Measurements from ENCODE around the gene AKIRIN1. TPM values are rescaled to one million over a fixed set of nuclear protein-coding genes. Genes with fewer than 3 reads are reported as not detected.
"Not testable (repeated sequence)": the region's sequence is repeated elsewhere in the genome, so short reads cannot be mapped to it uniquely, and the experiment has no call there.

Gene AKIRIN1
- total RNA-seq, 1 donor: 35.1 TPM

- TF ChIP-seq CTCF (IDR thresholded peaks at IDR 0.05; ENCODE audit: extremely low read depth, low read depth, low read length): peak; percentile 17
- not testable (repeated sequence) for DNase-seq (ENCODE audit: insufficient read length, low spot score, missing footprints); H3K4me3 ChIP-seq (ENCODE audit: insufficient read depth, low read length); H3K79me2 ChIP-seq (ENCODE audit: insufficient read depth, low read length); H3K27me3 ChIP-seq (ENCODE audit: insufficient read depth, low read length); H3K36me3 ChIP-seq (ENCODE audit: insufficient read depth, low read length); H4K20me1 ChIP-seq (ENCODE audit: insufficient read depth, low read length); H3K9me3 ChIP-seq (ENCODE audit: low read depth, low read length); H3K27ac ChIP-seq (ENCODE audit: low read depth, low read length); H2AFZ ChIP-seq (ENCODE audit: low read length); H3K4me2 ChIP-seq (ENCODE audit: insufficient read depth, low read length)
- H3K4me1 ChIP-seq (ENCODE audit: insufficient read depth, low read length): peaks cover 15% of the 10 kb centered on the region
Observed at GRCh38 chr1:39051193-39051850, 60.2 kb downstream of the AKIRIN1 start.

GRCh38 chr1:39051956-39052355 is 60.9 kb downstream of the AKIRIN1 start:
- no peak overlapping the region for H3K4me2 ChIP-seq (ENCODE audit: insufficient read depth, low read length)
- no peaks in the 10 kb centered on the region for H4K20me1 ChIP-seq (ENCODE audit: insufficient read depth, low read length)
- H3K27me3 ChIP-seq (ENCODE audit: insufficient read depth, low read length): no peaks in the 10 kb centered on the region
- DNase-seq (ENCODE audit: insufficient read length, low spot score, missing footprints): no peak
- TF ChIP-seq CTCF (IDR thresholded peaks at IDR 0.05; ENCODE audit: extremely low read depth, low read depth, low read length): no peak
- H3K79me2 ChIP-seq (ENCODE audit: insufficient read depth, low read length): no peaks in the 10 kb centered on the region
- no peaks in the 10 kb centered on the region for H3K36me3 ChIP-seq (ENCODE audit: insufficient read depth, low read length)
- H3K4me1 ChIP-seq (ENCODE audit: insufficient read depth, low read length): peaks cover 9% of the 10 kb centered on the region
- H3K9me3 ChIP-seq (ENCODE audit: low read depth, low read length): no peaks in the 10 kb centered on the region
- H3K27ac ChIP-seq (ENCODE audit: low read depth, low read length): no peak overlapping the region
- H3K4me3 ChIP-seq (ENCODE audit: insufficient read depth, low read length): no peak overlapping the region
- no peak overlapping the region for H2AFZ ChIP-seq (ENCODE audit: low read length)

- not testable (repeated sequence) for H3K9me3 ChIP-seq (ENCODE audit: low read depth, low read length); H4K20me1 ChIP-seq (ENCODE audit: insufficient read depth, low read length); H3K4me3 ChIP-seq (ENCODE audit: insufficient read depth, low read length); H3K4me1 ChIP-seq (ENCODE audit: insufficient read depth, low read length); H3K79me2 ChIP-seq (ENCODE audit: insufficient read depth, low read length); H3K4me2 ChIP-seq (ENCODE audit: insufficient read depth, low read length); H3K27ac ChIP-seq (ENCODE audit: low read depth, low read length); H3K36me3 ChIP-seq (ENCODE audit: insufficient read depth, low read length); H3K27me3 ChIP-seq (ENCODE audit: insufficient read depth, low read length); DNase-seq (ENCODE audit: insufficient read length, low spot score, missing footprints); H2AFZ ChIP-seq (ENCODE audit: low read length)
Observed at GRCh38 chr1:39055213-39055710, 64.2 kb downstream of the AKIRIN1 start.

Small RNA genes lying within 50 kb of the gene (small RNA-seq; reads per million reads assigned to genes)
- gene RF00019: not detected

Other genes with a start within 250 kb of the AKIRIN1 start
- gene RRAGC, start 131.5 kb upstream of the AKIRIN1 start, total RNA-seq: 57.9 and 64.5 TPM in 2 replicates
- gene MYCBP, start 117.9 kb upstream of the AKIRIN1 start, total RNA-seq: 2.1 and 2.5 TPM in 2 replicates
- gene GJA9, start 109.7 kb upstream of the AKIRIN1 start, total RNA-seq: not detected in 2 replicates
- gene RHBDL2, start 49.4 kb upstream of the AKIRIN1 start, total RNA-seq: 0.59 and 0.72 TPM in 2 replicates
- gene NDUFS5, start 35.1 kb downstream of the AKIRIN1 start, total RNA-seq: 240 and 243 TPM in 2 replicates
- 377 and 424 TPM in 2 replicates for gene MACF1, start 213.4 kb downstream of the AKIRIN1 start, total RNA-seq

Measured in osteoblast (primary cell).